ENCODE data around the gene ODAD2. TPM values are rescaled to one million over a fixed set of nuclear protein-coding genes. Genes with fewer than 3 reads are reported as not detected.

ODAD2 gene
- total RNA-seq, 4 donors from 2014 or later, result 0.23 TPM; not detected in 3

DNA sequence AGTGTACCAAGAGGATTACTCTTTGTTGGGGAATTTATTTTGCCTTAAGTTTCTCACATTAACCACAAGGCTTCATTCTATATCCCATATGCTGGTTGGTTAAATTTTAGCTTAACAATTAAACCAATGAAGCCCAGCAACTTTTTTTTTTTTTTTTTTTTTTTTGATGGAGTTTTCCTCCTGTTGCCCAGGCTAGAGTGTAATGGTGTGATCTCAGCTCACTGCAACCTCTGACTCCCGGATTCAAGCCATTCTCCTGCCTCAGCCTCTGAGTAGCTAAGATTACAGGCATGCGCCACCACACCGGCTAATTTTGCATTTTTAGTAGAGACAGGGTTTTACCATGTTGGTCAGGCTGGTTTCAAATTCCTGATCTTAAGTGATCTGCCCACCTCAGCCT lies 178.2 kb downstream of the ODAD2 start:
- WGBS, result 91% methylated on average over 3 of the region's 3 CpGs

DNA sequence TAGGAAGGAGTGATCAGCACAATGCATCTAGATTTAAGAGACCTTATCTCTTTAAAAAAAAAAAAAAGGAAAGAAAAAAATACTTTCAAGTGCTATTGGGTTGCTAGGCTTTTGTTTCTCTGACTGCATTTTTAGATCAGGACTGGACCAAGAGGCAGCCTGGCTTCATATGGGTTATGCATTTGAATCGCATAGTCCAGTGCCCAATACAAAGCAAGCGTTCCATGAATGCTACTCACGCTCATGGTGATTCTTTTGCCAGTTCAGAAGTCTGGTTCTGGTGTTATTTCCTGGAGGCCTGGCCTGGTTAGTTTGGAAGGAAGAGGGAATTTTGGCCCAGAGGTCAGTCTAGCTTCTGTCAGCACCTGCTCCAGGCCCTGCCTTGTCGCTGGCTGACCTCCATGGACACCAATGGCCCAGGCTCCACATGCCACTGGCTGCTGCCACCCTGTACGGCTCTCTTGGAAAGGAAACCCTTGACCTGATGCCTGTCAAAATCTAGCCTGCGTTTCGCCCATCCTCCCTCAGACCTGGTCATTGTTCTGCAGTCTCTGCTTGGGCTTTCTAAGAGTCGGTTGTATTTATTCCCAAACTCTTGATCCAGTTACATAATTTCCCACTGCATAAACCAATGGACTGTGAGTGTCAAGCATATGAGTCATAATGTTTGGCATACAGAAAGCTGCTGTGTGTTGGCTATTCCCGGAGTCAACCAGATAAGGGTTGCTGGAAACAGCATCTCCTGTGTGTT lies 178.9 kb downstream of the ODAD2 start:
- no peaks in the 10 kb centered on the region for H3K36me3 ChIP-seq
- no peak for DNase-seq (ENCODE audit: low spot score in 2 of 2)
- 69% methylated on average over 9 of the region's 9 CpGs for WGBS

More for the DNA sequence above, 178.2 kb downstream of the ODAD2 start:
- Histone ChIP-seq H3K27ac (no peak overlapping the region), H3K9me3 (no peaks in the 10 kb centered on the region), H3K4me3 (no peak overlapping the region), H3K4me1 (no peaks in the 10 kb centered on the region), H3K36me3 (no peaks in the 10 kb centered on the region), H3K27me3 (no peaks in the 10 kb centered on the region)
- TF ChIP-seq CTCF (IDR thresholded peaks at IDR 0.05) (no peak), POLR2AphosphoS5 (IDR thresholded peaks at IDR 0.05) (no peak), POLR2A (IDR thresholded peaks at IDR 0.05) (no peak), EP300 (IDR thresholded peaks at IDR 0.05) (no peak)
- DNase-seq (ENCODE audit: low spot score in 2 of 2), result no peak

GRCh38 chr10:27816320-27816719 lies 182.6 kb downstream of the ODAD2 start:
- H3K4me3 ChIP-seq, result no peak overlapping the region
- no peaks in the 10 kb centered on the region for H3K36me3 ChIP-seq
- H3K4me1 ChIP-seq, result no peaks in the 10 kb centered on the region
- TF ChIP-seq POLR2A (IDR thresholded peaks at IDR 0.05) (no peak), CTCF (IDR thresholded peaks at IDR 0.05) (no peak), EP300 (IDR thresholded peaks at IDR 0.05) (no peak), POLR2AphosphoS5 (IDR thresholded peaks at IDR 0.05) (no peak)
- DNase-seq (ENCODE audit: low spot score in 2 of 2), result no peak
- no peak overlapping the region for H3K27ac ChIP-seq
- WGBS, result 62% methylated on average over 1 of the region's 1 CpG
- H3K9me3 ChIP-seq, result no peaks in the 10 kb centered on the region
- no peaks in the 10 kb centered on the region for H3K27me3 ChIP-seq

More for the DNA sequence above, 178.9 kb downstream of the ODAD2 start:
- Histone ChIP-seq H3K4me3 (no peak overlapping the region), H3K9me3 (no peaks in the 10 kb centered on the region), H3K27me3 (no peaks in the 10 kb centered on the region), H3K4me1 (no peaks in the 10 kb centered on the region), H3K27ac (no peak overlapping the region)
- TF ChIP-seq POLR2AphosphoS5 (IDR thresholded peaks at IDR 0.05), result no peak
- no peak for TF ChIP-seq EP300 (IDR thresholded peaks at IDR 0.05)
- TF ChIP-seq CTCF (IDR thresholded peaks at IDR 0.05), result no peak
- no peak for TF ChIP-seq POLR2A (IDR thresholded peaks at IDR 0.05)

GRCh38 chr10:27815846-27816245 lies 183.0 kb downstream of the ODAD2 start:
- Histone ChIP-seq H3K36me3 (no peaks in the 10 kb centered on the region), H3K4me3 (no peak overlapping the region), H3K4me1 (no peaks in the 10 kb centered on the region), H3K9me3 (no peaks in the 10 kb centered on the region), H3K27ac (no peak overlapping the region), H3K27me3 (no peaks in the 10 kb centered on the region)
- TF ChIP-seq POLR2AphosphoS5 (IDR thresholded peaks at IDR 0.05) (no peak), CTCF (IDR thresholded peaks at IDR 0.05) (no peak), POLR2A (IDR thresholded peaks at IDR 0.05) (no peak), EP300 (IDR thresholded peaks at IDR 0.05) (no peak)
- no peak for DNase-seq (ENCODE audit: low spot score in 2 of 2)
- WGBS, result 56% methylated on average over 2 of the region's 2 CpGs

DNA sequence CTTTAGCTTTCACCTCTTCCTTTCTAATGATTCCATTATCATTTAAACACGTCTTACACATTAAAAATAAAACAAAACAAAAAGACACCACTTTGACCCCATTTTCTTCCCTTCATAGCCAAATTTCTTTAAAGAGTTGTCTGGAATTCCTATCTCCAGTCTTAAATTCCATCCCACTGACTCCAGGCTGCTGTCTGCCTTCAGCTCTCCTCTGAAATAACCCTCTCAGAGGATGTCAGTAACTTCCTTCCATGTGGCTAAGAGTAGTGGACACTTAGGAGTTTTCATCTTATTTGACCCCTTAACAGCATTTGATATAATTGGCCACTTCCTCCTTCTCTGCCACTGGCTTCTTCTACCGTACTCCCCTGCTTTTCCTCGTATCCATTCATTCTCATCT lies 183.6 kb downstream of the ODAD2 start:
- Histone ChIP-seq H3K9me3 (no peaks in the 10 kb centered on the region), H3K27me3 (no peaks in the 10 kb centered on the region), H3K4me1 (no peaks in the 10 kb centered on the region), H3K36me3 (no peaks in the 10 kb centered on the region), H3K4me3 (no peak overlapping the region), H3K27ac (no peak overlapping the region)
- DNase-seq (ENCODE audit: low spot score in 2 of 2), result no peak
- WGBS, result 69% methylated on average over 3 of the region's 3 CpGs
- TF ChIP-seq POLR2A (IDR thresholded peaks at IDR 0.05) (no peak), EP300 (IDR thresholded peaks at IDR 0.05) (no peak), CTCF (IDR thresholded peaks at IDR 0.05) (no peak), POLR2AphosphoS5 (IDR thresholded peaks at IDR 0.05) (no peak)
